NCI-H69 (cell line): ENCODE data around the gene DDAH2.

Experiments
- DNase-seq: peaks from one replicate; lab custom pipeline; 2025; lab: John Stamatoyannopoulos, UW

Gene DDAH2

GRCh38 chr6:31690231-31691077 lies 38.6 kb downstream of the DDAH2 start:
- no peak for DNase-seq

- DNase-seq: no peak
Measured at GRCh38 chr6:31689249-31690110, 39.6 kb downstream of the DDAH2 start.

GRCh38 chr6:31687860-31688693 lies 41.0 kb downstream of the DDAH2 start:
- no peak for DNase-seq

GRCh38 chr6:31687321-31687720 lies 41.8 kb downstream of the DDAH2 start:
- no peak for DNase-seq

GRCh38 chr6:31686483-31686882 lies 42.6 kb downstream of the DDAH2 start:
- no peak for DNase-seq

GRCh38 chr6:31683591-31683990 lies 45.5 kb downstream of the DDAH2 start:
- no peak for DNase-seq

GRCh38 chr6:31681135-31681671 lies 47.9 kb downstream of the DDAH2 start:
- DNase-seq: peak; percentile 85

GRCh38 chr6:31680226-31681134 lies 48.6 kb downstream of the DDAH2 start, which contains the start of gene LY6G5C:
LY6G5C (minus strand) TSS chr6:31681067; CDS start chr6:31680373, 694 bp downstream.
- peak; percentile 94 for DNase-seq

GRCh38 chr6:31677955-31678354 lies 51.1 kb downstream of the DDAH2 start:
- DNase-seq: no peak
